Mammary epithelial cell (primary cell): Measurements from ENCODE around the gene ZNF853.

ENCODE experiments used
- EZH2 ChIP-seq: IDR thresholded peaks from 2 replicates; pipeline ENCODE4 v1.6.1; 2012; ENCODE audit warnings: low read length, inconsistent platforms, borderline replicate concordance
- TF ChIP-seq, protein P1 (sequence below), 2 donors: IDR thresholded peaks in 1 of 2; conservative IDR thresholded peaks in 1 of 2; 2 replicates each; pipeline ENCODE4 v1.5.1; 2011 to 2012; ENCODE audit warnings: inconsistent platforms in 2 of 2, low read length in 2 of 2, mild to moderate bottlenecking in 2 of 2, control low read depth in 1 of 2, low read depth in 1 of 2; ENCODE audit not compliant: insufficient read depth in 1 of 2; ENCODE audit errors: extremely low read depth in 1 of 2

DNA sequence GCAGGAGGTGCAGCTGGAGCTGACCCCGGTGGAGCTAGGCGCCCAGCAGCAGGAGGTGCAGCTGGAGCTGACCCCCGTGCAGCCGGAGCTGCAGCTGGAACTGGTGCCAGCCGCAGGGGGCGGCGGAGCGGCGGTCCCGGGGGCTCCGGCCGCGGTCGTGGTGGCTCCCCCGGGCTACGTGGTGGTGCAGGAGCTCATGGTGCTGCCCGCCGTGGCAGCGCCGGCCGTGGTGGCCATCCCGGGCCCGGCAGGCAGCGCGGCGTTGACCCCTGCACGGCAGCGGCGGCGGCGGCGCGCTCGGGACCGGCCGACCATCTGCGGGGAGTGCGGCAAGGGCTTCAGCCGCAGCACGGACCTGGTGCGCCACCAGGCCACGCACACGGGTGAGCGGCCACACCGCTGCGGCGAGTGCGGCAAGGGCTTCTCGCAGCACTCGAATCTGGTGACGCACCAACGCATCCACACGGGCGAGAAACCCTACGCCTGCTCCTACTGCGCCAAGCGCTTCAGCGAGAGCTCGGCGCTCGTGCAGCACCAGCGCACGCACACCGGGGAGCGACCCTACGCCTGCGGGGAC, 6.8 kb downstream of the ZNF853 start:
- TF ChIP-seq, protein P1, sequence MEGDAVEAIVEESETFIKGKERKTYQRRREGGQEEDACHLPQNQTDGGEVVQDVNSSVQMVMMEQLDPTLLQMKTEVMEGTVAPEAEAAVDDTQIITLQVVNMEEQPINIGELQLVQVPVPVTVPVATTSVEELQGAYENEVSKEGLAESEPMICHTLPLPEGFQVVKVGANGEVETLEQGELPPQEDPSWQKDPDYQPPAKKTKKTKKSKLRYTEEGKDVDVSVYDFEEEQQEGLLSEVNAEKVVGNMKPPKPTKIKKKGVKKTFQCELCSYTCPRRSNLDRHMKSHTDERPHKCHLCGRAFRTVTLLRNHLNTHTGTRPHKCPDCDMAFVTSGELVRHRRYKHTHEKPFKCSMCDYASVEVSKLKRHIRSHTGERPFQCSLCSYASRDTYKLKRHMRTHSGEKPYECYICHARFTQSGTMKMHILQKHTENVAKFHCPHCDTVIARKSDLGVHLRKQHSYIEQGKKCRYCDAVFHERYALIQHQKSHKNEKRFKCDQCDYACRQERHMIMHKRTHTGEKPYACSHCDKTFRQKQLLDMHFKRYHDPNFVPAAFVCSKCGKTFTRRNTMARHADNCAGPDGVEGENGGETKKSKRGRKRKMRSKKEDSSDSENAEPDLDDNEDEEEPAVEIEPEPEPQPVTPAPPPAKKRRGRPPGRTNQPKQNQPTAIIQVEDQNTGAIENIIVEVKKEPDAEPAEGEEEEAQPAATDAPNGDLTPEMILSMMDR (conservative IDR thresholded peaks at IDR 0.05 in 1 of 2, IDR thresholded peaks at IDR 0.05 in 1 of 2; ENCODE audit: extremely low read depth in 1 of 2, insufficient read depth in 1 of 2, low read depth in 1 of 2, low read length in 2 of 2) = no peak
- no peak for TF ChIP-seq EZH2
